HepG2 (cell line): ENCODE results near the gene BIVM. TPM values are rescaled to one million over a fixed set of nuclear protein-coding genes. Genes with fewer than 3 reads are reported as not detected.

Source experiments
- ATAC-seq: fragments of 200-7000 bp; cut with Tn5 transposase; 3 replicates; pipeline ENCODE4 v1.9.1; 2020; ENCODE audit warnings: mild to moderate bottlenecking, moderate library complexity
- BruUV-seq: library from RNA; stranded (reverse); fragments of 400-500 nt; replicated peaks from 2 replicates; lab custom pipeline; 2021; lab: Mats Ljungman, UMichigan
- CTCF ChIA-PET: fragments of 300-600 bp; formaldehyde crosslinking; extraction: SDS; loops from one replicate; lab custom pipeline; 2021; ENCODE audit warnings: low total read pairs, inconsistent platforms, low intra/inter-chr PET ratio; lab: Yijun Ruan, JAX
- POLR2A ChIA-PET: fragments of 350-600 bp; sonication (Branson Sonifier 250); formaldehyde crosslinking; loops from one replicate; lab custom pipeline; 2020; ENCODE audit warnings: antibody characterized with exemption, inconsistent platforms; lab: Yijun Ruan, JAX
- DNase-seq: peaks from one replicate; pipeline ENCODE4 v3.0.0-alpha.2; 2015; ENCODE audit warnings: low spot score
- FAIRE-seq: peaks from 3 replicates; lab custom pipeline; 2011; peaks lifted over from hg19 to GRCh38; lab: Jason Lieb, UNC
- H2AFZ ChIP-seq: one replicate; pipeline ENCODE4 v1.6.1; 2011; ENCODE audit warnings: low read length, inconsistent platforms
- H3K27ac ChIP-seq: fragments of 300-600 bp; 3 replicates; pipeline ENCODE4 v1.8.0; 2011; ENCODE audit warnings: mixed run types, mild to moderate bottlenecking, mixed read lengths, low read length, inconsistent platforms; ENCODE audit not compliant: insufficient read depth; ENCODE audit errors: extremely low read length
- H3K27me3 ChIP-seq, 2 experiments: fragments of 200-600 bp in 1 of 2; 2 replicates in 1 of 2; 3 replicates in 1 of 2; pipeline versions ENCODE4 v1.6.0 to v1.8.0; 2011; ENCODE audit warnings: low read length in 2 of 2, mild to moderate bottlenecking in 2 of 2, moderate library complexity in 2 of 2, inconsistent platforms in 1 of 2; ENCODE audit not compliant: insufficient read depth in 2 of 2, control insufficient read depth in 1 of 2
- H3K36me3 ChIP-seq, 2 experiments: fragments of 200-600 bp in 1 of 2; replicated peaks in 1 of 2; 2 replicates in 1 of 2; 3 replicates in 1 of 2; pipeline versions ENCODE4 v1.5.1 to v1.8.0; 2011; ENCODE audit warnings: low read length in 2 of 2, inconsistent platforms in 1 of 2; ENCODE audit not compliant: insufficient read depth in 2 of 2, control insufficient read depth in 1 of 2
- H3K4me1 ChIP-seq: 2 replicates; pipeline ENCODE4 v1.5.1; 2012; ENCODE audit warnings: low read length, inconsistent platforms; ENCODE audit not compliant: insufficient read depth
- H3K4me2 ChIP-seq: 2 replicates; pipeline ENCODE4 v1.6.0; 2011; ENCODE audit warnings: low read depth, low read length, inconsistent platforms
- H3K4me3 ChIP-seq, 3 experiments: fragments of 200-600 bp in 1 of 3; sonication (generic), shearing (Covaris generic) in 1 of 3; replicated peaks in 1 of 3; 2 replicates each; pipeline ENCODE4 v1.5.1; 2011 to 2016; ENCODE audit warnings: low read length in 3 of 3, inconsistent platforms in 2 of 3, low read depth in 2 of 3, mild to moderate bottlenecking in 2 of 3, control low read depth in 1 of 3, mixed read lengths in 1 of 3; ENCODE audit not compliant: insufficient read depth in 1 of 3
- H3K79me2 ChIP-seq: one replicate; pipeline ENCODE4 v1.6.1; 2011; ENCODE audit warnings: low read length, inconsistent platforms; ENCODE audit not compliant: insufficient read depth
- H3K9ac ChIP-seq: 2 replicates; pipeline ENCODE4 v1.6.0; 2011; ENCODE audit warnings: mild to moderate bottlenecking, low read depth, low read length, inconsistent platforms; ENCODE audit not compliant: insufficient read depth
- H3K9me3 ChIP-seq: 2 replicates; pipeline ENCODE4 v1.5.1; 2012; ENCODE audit warnings: mild to moderate bottlenecking, low read length
- H4K20me1 ChIP-seq: 2 replicates; pipeline ENCODE4 v1.6.0; 2011; ENCODE audit warnings: inconsistent platforms, mild to moderate bottlenecking, low read length, moderate library complexity; ENCODE audit not compliant: insufficient read depth
- HNRNPL ChIP-seq: fragments of 200-400 bp; formaldehyde crosslinking; IDR thresholded peaks from 2 replicates; pipeline ENCODE4 v1.6.1; 2017; ENCODE audit warnings: mild to moderate bottlenecking, low read depth, low read length
- WGBS: methylation state at CpG from one replicate; pipeline ENCODE4 v1.1.6; 2017; ENCODE audit warnings: low lambda C conversion rate; 5-methylcytosine and 5-hydroxymethylcytosine counted together
- in situ Hi-C: cut with HindIII; loops from 2 replicates; pipeline ENCODE4 v1.10.0; 2017; ENCODE audit warnings: low pct_unique_long_range_greater_than_20kb; ENCODE audit not compliant: extremely low pct_ligation_motif_present
- intact Hi-C: fragments of 100-400 bp; cut with micrococcal nuclease; formaldehyde crosslinking; loops from one replicate; pipeline ENCODE4 v1.10.0; 2022; ENCODE audit not compliant: unreplicated experiment
- polyA plus RNA-seq, 8 experiments: library from polyadenylated mRNA; depleted of rRNA in 3 of 8; stranded (reverse) in 7 of 8; unstranded in 1 of 8; fragments of >200 nt; fragmentation: Illumina TruSeq in 4 of 8; extraction: Trizol in 4 of 8; gene quantifications; 2 replicates each; pipeline versions ENCODE4 v1.2.1 to v1.2.3, GENCODE V29; 2011 to 2016; ENCODE audit warnings: low read depth in 4 of 8, missing spikeins in 1 of 8, mixed read lengths in 1 of 8; ENCODE audit not compliant: insufficient read depth in 1 of 8
- total RNA-seq, 5 experiments: library from RNA; depleted of rRNA; stranded (reverse); fragments of >200 nt; fragmentation: Illumina TruSeq; extraction: Trizol; gene quantifications; 2 replicates each; pipeline ENCODE4 v1.2.3, GENCODE V29; 2016; ENCODE audit warnings: low read depth in 1 of 5
- TF ChIP-seq, protein P1 (sequence below): sonication (generic); formaldehyde crosslinking; conservative IDR thresholded peaks from 2 replicates; pipeline ENCODE4 v1.4.0; 2020; ENCODE audit warnings: missing genetic modification reagents
- TF ChIP-seq, protein P2 (sequence below): sonication (generic); formaldehyde crosslinking; IDR thresholded peaks from 2 replicates; pipeline ENCODE4 v1.4.0; 2020; ENCODE audit warnings: missing genetic modification reagents

The BIVM gene
- total and polyA plus RNA-seq, 2 of the 13 experiments (the other 11 are each of a cell fraction or from before 2014, with no cell fraction given) = 10.4 to 15.8 TPM

DNA sequence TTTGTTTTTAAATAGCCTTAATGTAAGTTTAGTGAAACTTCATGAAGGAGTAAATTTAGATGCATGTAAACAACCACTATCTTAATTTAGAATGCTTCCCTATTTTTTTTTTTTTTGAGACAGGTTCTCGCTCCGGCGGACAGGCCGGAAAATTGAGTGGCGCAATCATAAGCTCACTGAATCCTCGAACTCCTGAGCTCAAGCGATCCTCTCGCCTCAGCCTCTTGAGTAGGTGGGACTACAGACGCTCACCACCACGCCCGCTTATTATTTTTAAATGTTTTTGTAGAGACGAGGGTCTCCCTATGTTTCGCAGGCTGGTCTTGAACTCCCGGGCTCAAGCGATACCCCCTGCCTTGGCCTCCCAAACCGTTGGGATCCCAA is 26.9 kb upstream of the BIVM start (continued):
- TF ChIP-seq, protein P1, sequence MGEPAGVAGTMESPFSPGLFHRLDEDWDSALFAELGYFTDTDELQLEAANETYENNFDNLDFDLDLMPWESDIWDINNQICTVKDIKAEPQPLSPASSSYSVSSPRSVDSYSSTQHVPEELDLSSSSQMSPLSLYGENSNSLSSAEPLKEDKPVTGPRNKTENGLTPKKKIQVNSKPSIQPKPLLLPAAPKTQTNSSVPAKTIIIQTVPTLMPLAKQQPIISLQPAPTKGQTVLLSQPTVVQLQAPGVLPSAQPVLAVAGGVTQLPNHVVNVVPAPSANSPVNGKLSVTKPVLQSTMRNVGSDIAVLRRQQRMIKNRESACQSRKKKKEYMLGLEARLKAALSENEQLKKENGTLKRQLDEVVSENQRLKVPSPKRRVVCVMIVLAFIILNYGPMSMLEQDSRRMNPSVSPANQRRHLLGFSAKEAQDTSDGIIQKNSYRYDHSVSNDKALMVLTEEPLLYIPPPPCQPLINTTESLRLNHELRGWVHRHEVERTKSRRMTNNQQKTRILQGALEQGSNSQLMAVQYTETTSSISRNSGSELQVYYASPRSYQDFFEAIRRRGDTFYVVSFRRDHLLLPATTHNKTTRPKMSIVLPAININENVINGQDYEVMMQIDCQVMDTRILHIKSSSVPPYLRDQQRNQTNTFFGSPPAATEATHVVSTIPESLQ (CRISPR knock-in tag) = no peak
- TF ChIP-seq, all 625 proteins: peak for 0

DNA sequence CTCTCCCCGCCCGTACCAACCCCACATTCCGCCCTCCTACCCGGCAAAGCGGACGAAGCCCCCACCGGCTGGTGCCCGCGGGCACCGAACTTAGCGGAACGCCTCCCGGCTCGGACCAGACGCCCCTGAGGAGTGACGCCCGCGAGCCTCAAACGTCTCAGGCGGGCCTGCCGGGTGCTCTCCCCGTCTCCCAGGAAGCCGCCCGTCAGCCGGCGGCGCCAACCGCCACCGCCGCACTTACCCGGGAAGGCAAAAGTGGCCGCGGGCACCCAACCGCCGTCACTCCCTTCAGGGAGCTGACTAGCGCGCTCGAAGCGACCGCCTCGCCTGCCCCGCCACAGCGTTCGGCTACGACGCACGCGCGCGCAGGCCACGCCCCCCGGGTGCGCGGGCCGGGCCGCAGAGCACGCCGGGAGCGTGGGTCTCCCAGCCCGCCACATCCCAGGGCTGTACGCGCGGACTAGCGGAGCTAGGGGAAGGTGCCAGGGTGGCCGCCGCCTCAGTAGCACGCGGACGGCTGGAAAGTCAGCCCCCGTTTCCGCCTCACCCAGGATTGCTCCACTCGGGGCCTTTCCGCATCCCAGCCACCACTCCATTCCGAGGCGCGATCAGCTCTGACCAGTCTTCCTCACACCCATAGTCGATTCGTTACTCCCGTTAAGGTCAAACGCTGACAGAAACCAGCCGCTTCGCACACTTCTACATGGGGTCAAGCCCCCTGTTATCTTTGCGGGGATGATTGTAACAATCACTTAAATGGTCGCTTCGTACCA is 25.3 kb upstream of the BIVM start, which contains the start of gene TEX30:
Gene TEX30, minus strand, starts transcription at position 346 of the 773 bp plus-strand sequence. CDS start 3,760 bp downstream, outside the sequence.
- peaks cover 32% of the 10 kb centered on the region for H3K4me1 ChIP-seq
- DNase-seq (no peak), FAIRE-seq (no peak), ATAC-seq (no peak)
- 0 out of 2 replicates have a peak, but pooled peaks have one; percentile 26 for TF ChIP-seq HNRNPL
- TF ChIP-seq, protein P2, sequence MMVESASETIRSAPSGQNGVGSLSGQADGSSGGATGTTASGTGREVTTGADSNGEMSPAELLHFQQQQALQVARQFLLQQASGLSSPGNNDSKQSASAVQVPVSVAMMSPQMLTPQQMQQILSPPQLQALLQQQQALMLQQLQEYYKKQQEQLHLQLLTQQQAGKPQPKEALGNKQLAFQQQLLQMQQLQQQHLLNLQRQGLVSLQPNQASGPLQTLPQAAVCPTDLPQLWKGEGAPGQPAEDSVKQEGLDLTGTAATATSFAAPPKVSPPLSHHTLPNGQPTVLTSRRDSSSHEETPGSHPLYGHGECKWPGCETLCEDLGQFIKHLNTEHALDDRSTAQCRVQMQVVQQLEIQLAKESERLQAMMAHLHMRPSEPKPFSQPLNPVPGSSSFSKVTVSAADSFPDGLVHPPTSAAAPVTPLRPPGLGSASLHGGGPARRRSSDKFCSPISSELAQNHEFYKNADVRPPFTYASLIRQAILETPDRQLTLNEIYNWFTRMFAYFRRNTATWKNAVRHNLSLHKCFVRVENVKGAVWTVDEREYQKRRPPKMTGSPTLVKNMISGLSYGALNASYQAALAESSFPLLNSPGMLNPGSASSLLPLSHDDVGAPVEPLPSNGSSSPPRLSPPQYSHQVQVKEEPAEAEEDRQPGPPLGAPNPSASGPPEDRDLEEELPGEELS (CRISPR knock-in tag) = no peak
- BruUV-seq = no TSS peak
- CTCF ChIA-PET = no interaction called here
- H4K20me1 ChIP-seq = no peaks in the 10 kb centered on the region
- 87% methylated on average over 41 of the region's 85 CpGs for WGBS
- intact Hi-C loops = loop anchor here (5.0 kb wide), 1 partner anchor 46 kb away; no protein-coding TSS in a partner anchor
- H2AFZ ChIP-seq = no peak within 1 kb of the TSS
- no peaks in the 10 kb centered on the region for H3K36me3 ChIP-seq
- no peaks in the 10 kb centered on the region for H3K79me2 ChIP-seq
- no peaks in the 10 kb centered on the region for H3K9me3 ChIP-seq
- peak within 1 kb of the TSS; percentile 45 to 65 (median 48); a peak in 5 of 6 replicates for H3K4me3 ChIP-seq
- POLR2A ChIA-PET = no interaction called here
- peak within 1 kb of the TSS; percentile 81 for H3K4me2 ChIP-seq
- in situ Hi-C loops = no loop called here
- H3K27me3 ChIP-seq = no peaks in the 10 kb centered on the region; a peak in 1 of 5 replicates
- peak within 1 kb of the TSS; percentile 47; the same call in 1 of the 2 replicates for H3K9ac ChIP-seq
- no peak within 1 kb of the TSS for H3K27ac ChIP-seq
